Hepatocyte (in vitro differentiated cells): Measurements from ENCODE around the gene KCTD19. TPM values are rescaled to one million over a fixed set of nuclear protein-coding genes. Genes with fewer than 3 reads are reported as not detected.

Experiments
- DNase-seq: peaks from one replicate; pipeline ENCODE4 v3.0.0-alpha.2; 2016; ENCODE audit warnings: low spot score
- H2AFZ ChIP-seq: fragments of 200-600 bp; sonication (generic); 2 replicates; pipeline ENCODE4 v1.6.0; 2016; ENCODE audit warnings: antibody characterized with exemption, mild to moderate bottlenecking
- H3K27ac ChIP-seq: fragments of 200-600 bp; sonication (generic); 2 replicates; pipeline ENCODE4 v1.5.1; 2016; ENCODE audit warnings: mild to moderate bottlenecking
- H3K27me3 ChIP-seq: fragments of 200-600 bp; sonication (generic); 2 replicates; pipeline ENCODE4 v1.6.1; 2016
- H3K36me3 ChIP-seq: fragments of 200-600 bp; sonication (generic); replicated peaks from 2 replicates; pipeline ENCODE4 v1.5.1; 2016; ENCODE audit warnings: low read depth; ENCODE audit not compliant: insufficient read depth
- H3K4me1 ChIP-seq: fragments of 200-600 bp; sonication (generic); 2 replicates; pipeline ENCODE4 v1.5.1; 2016; ENCODE audit warnings: mild to moderate bottlenecking, moderate library complexity; ENCODE audit not compliant: insufficient read depth
- H3K4me2 ChIP-seq: fragments of 200-600 bp; sonication (generic); 2 replicates; pipeline ENCODE4 v1.6.0; 2016
- H3K4me3 ChIP-seq: fragments of 200-600 bp; sonication (generic); 2 replicates; pipeline ENCODE4 v1.5.1; 2016; ENCODE audit warnings: mild to moderate bottlenecking
- H3K79me2 ChIP-seq: fragments of 200-600 bp; sonication (generic); 2 replicates; pipeline ENCODE4 v1.6.0; 2017; ENCODE audit warnings: mild to moderate bottlenecking
- H3K9me2 ChIP-seq: fragments of 200-600 bp; sonication (generic); replicated peaks from 2 replicates; pipeline ENCODE4 v1.6.0; 2017; ENCODE audit warnings: mild to moderate bottlenecking; ENCODE audit not compliant: insufficient read depth
- H3K9me3 ChIP-seq: fragments of 200-600 bp; sonication (generic); 2 replicates; pipeline ENCODE4 v1.5.1; 2016; ENCODE audit warnings: low read depth, mild to moderate bottlenecking
- H4K20me1 ChIP-seq: fragments of 200-600 bp; sonication (generic); 2 replicates; pipeline ENCODE4 v1.6.0; 2016; ENCODE audit warnings: mild to moderate bottlenecking; ENCODE audit not compliant: insufficient read depth, poor library complexity, severe bottlenecking
- CTCF ChIP-seq: fragments of 200-600 bp; sonication (generic); IDR thresholded peaks from 2 replicates; pipeline ENCODE4 v1.5.1; 2016; ENCODE audit warnings: antibody characterized with exemption, mild to moderate bottlenecking; ENCODE audit not compliant: poor library complexity
- EZH2 ChIP-seq: fragments of 200-600 bp; sonication (generic); IDR thresholded peaks from 2 replicates; pipeline ENCODE4 v1.6.1; 2016; ENCODE audit warnings: antibody characterized with exemption, mild to moderate bottlenecking, borderline replicate concordance
- EZH2phosphoT487 ChIP-seq: fragments of 200-600 bp; sonication (generic); IDR thresholded peaks from one replicate; pipeline ENCODE4 v1.6.1; 2018; ENCODE audit warnings: antibody characterized with exemption, mild to moderate bottlenecking, low read depth, moderate library complexity; ENCODE audit not compliant: unreplicated experiment, severe bottlenecking
- WGBS: methylation state at CpG from one replicate; pipeline ENCODE4 v1.1.6; 2016; ENCODE audit warnings: low lambda C conversion rate; ENCODE audit errors: missing lambda C conversion rate; 5-methylcytosine and 5-hydroxymethylcytosine counted together
- polyA plus RNA-seq: library from polyadenylated mRNA; unstranded; fragments of >200 nt; fragmentation: Nextera tagmentation; extraction: Ambion mirVana; gene quantifications from 2 replicates; pipeline ENCODE4 v1.2.1, GENCODE V29; 2016
- total RNA-seq: library from RNA; depleted of rRNA; stranded (reverse); fragments of >200 nt; gene quantifications from 2 replicates; pipeline ENCODE4 v1.2.3, GENCODE V29; 2014

The KCTD19 gene
- total and polyA plus RNA-seq, 2 experiments from 2014 or later: not detected

DNA sequence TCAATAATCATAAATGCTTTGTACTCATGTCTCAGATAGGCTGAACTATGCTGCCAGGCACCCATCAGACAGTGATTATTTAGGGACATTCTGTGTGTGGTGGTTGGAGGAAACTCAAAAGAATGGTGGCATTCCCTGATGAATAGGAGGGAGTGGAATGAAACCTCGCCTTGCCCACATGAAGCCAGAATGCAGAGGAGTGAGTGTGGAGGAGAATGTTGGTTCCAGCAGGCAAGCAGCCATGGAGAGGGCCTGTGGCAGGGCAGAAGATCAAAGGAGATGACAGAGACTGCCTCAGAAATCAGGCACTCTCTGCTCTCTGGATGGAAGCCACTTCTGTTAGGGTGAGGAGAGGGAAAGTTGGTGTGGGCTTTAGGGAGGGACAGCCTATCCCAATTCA, 22.5 kb downstream of the KCTD19 start:
- no peaks in the 10 kb centered on the region for H4K20me1 ChIP-seq
- no peaks in the 10 kb centered on the region for H3K4me1 ChIP-seq
- TF ChIP-seq EZH2 (no peak), CTCF (no peak), EZH2phosphoT487 (no peak)
- no peak for DNase-seq
- WGBS: 90% methylated on average over 1 of the region's 1 CpG
- H2AFZ ChIP-seq: no peak overlapping the region
- no peak overlapping the region for H3K27ac ChIP-seq
- H3K4me3 ChIP-seq: no peak overlapping the region
- H3K27me3 ChIP-seq: no peaks in the 10 kb centered on the region
- H3K36me3 ChIP-seq: no peaks in the 10 kb centered on the region
- no peak overlapping the region for H3K4me2 ChIP-seq
- H3K79me2 ChIP-seq: no peaks in the 10 kb centered on the region
- H3K9me3 ChIP-seq: no peaks in the 10 kb centered on the region
- no peaks in the 10 kb centered on the region for H3K9me2 ChIP-seq

- WGBS: 86% methylated on average over 8 of the region's 8 CpGs
- H3K9me3 ChIP-seq: no peaks in the 10 kb centered on the region
These were observed 23.6 kb downstream of the KCTD19 start for GRCh38 chr16:67302970-67303369.

GRCh38 chr16:67302076-67302475, 24.5 kb downstream of the KCTD19 start:
- TF ChIP-seq EZH2 (no peak), EZH2phosphoT487 (no peak), CTCF (no peak)
- H3K27ac ChIP-seq: no peak overlapping the region
- WGBS: 82% methylated on average over 7 of the region's 7 CpGs

More at GRCh38 chr16:67302970-67303369, 23.6 kb downstream of the KCTD19 start:
- DNase-seq: no peak
- Histone ChIP-seq H3K27ac (no peak overlapping the region), H3K4me2 (no peak overlapping the region), H3K4me1 (no peaks in the 10 kb centered on the region), H3K27me3 (no peaks in the 10 kb centered on the region), H3K79me2 (no peaks in the 10 kb centered on the region), H4K20me1 (no peaks in the 10 kb centered on the region), H3K4me3 (no peak overlapping the region), H3K9me2 (no peaks in the 10 kb centered on the region), H2AFZ (no peak overlapping the region), H3K36me3 (no peaks in the 10 kb centered on the region)
- no peak for TF ChIP-seq CTCF
- no peak for TF ChIP-seq EZH2
- TF ChIP-seq EZH2phosphoT487: no peak

More at GRCh38 chr16:67302076-67302475, 24.5 kb downstream of the KCTD19 start:
- Histone ChIP-seq H3K4me1 (no peaks in the 10 kb centered on the region), H3K79me2 (no peaks in the 10 kb centered on the region), H3K4me2 (no peak overlapping the region), H4K20me1 (no peaks in the 10 kb centered on the region), H2AFZ (no peak overlapping the region), H3K4me3 (no peak overlapping the region), H3K36me3 (no peaks in the 10 kb centered on the region), H3K9me3 (no peaks in the 10 kb centered on the region), H3K27me3 (no peaks in the 10 kb centered on the region), H3K9me2 (no peaks in the 10 kb centered on the region)
- DNase-seq: no peak
